Activated CD4-positive, alpha-beta memory T cell treated with anti-CD3 and anti-CD28 coated beads, Interleukin-2, amount 10 ng/mL, durations not matched to agents 7 days and 5 days (primary cell): Measurements from ENCODE around the gene LRCOL1. TPM values are rescaled to one million over a fixed set of nuclear protein-coding genes. Genes with fewer than 3 reads are reported as not detected.
"Not testable (repeated sequence)": the region's sequence is repeated elsewhere in the genome, so short reads cannot be mapped to it uniquely, and the experiment has no call there.

Experiments
- CTCF ChIA-PET: fragments of 350-600 bp; sonication (Branson Sonifier 250); formaldehyde crosslinking; loops from one replicate; lab custom pipeline; 2021; ENCODE audit warnings: antibody characterized with exemption, inconsistent platforms; lab: Charles Lee
- POLR2A ChIA-PET: fragments of 350-600 bp; sonication (Branson Sonifier 250); formaldehyde crosslinking; loops from one replicate; lab custom pipeline; 2021; ENCODE audit warnings: antibody characterized with exemption; lab: Charles Lee
- DNase-seq: peaks from one replicate; pipeline ENCODE4 v3.0.0-alpha.2; 2020
- H3K27ac Mint-ChIP-seq: one replicate; pipeline ENCODE4 v1.8.0; 2021; ENCODE audit warnings: mild to moderate bottlenecking, mixed read lengths
- H3K27me3 Mint-ChIP-seq: one replicate; pipeline ENCODE4 v1.8.0; 2021; ENCODE audit warnings: mixed read lengths
- H3K36me3 Mint-ChIP-seq: one replicate; pipeline ENCODE4 v1.8.0; 2021; ENCODE audit warnings: low read depth, mixed read lengths
- H3K4me1 Mint-ChIP-seq: one replicate; pipeline ENCODE4 v1.8.0; 2021; ENCODE audit warnings: mixed read lengths
- H3K4me3 Mint-ChIP-seq: one replicate; pipeline ENCODE4 v1.8.0; 2021; ENCODE audit warnings: mild to moderate bottlenecking, mixed read lengths
- H3K9me3 Mint-ChIP-seq: one replicate; pipeline ENCODE4 v1.8.0; 2021; ENCODE audit warnings: mixed read lengths
- total RNA-seq, 2 experiments: library from RNA; stranded (reverse); gene quantifications; one replicate each; pipeline ENCODE4 v1.2.3, GENCODE V29; 2021

Gene LRCOL1
- total RNA-seq, 2 experiments from 2014 or later: not detected

DNA sequence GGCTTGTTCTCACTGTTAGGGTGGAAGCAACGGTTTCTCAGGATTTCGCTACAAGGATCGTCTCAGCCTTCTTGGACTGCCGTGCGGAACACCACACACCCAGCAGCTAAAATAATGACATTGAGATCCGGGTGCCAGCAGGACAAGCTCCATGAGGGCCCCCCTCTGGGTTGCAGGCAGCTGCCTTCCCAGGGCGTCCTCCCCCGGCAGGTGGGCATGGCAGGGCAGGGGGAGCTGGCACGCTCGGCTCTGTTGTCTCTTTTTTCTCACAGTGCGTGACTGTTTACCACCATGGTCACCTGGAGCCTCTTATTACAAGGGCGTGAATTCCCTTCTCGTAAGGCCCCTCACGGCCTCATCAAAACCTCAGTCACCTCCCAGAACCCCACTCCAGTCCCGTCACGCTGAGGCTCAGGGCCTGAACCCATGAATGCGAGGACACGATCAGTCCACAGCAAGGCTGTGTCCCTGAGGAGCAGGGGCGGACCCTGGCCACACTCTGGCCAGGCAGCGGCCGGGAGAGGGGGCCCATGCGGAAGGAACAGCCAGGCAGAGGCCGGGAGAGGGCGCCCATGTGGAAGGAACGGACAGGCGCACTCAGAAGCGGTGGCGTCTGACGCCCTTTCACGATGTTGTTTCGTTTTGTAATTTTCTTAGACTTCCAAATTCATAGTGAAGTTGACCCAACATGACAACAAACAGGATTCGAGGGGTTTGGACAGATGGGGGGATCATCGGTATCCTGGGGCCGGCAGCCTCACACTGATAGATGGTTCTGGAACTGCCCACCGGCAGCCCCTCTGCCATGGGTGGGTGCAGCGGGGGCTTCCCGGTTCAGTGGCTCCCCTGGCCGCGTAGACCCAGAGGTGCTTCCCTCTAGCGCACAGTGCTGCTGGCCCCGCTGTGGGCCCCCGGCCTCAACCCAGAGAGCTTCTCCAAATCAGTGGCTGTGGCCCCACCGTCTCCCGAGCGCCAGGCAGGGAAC lies 10.0 kb downstream of the LRCOL1 start:
- Mint-ChIP-seq H3K4me1 (peaks cover 22% of the 10 kb centered on the region), H3K9me3 (no peaks in the 10 kb centered on the region), H3K4me3 (peak overlapping the region; percentile 64), H3K27me3 (peaks cover 55% of the 10 kb centered on the region), H3K36me3 (no peaks in the 10 kb centered on the region), H3K27ac (no peak overlapping the region)
- CTCF ChIA-PET: interaction anchor here (1.0 to 2.4 kb wide), 3 partner anchors 8 to 39 kb away, joined by 3 to 14 read pairs (median 3); no protein-coding TSS in a partner anchor
- DNase-seq: peak; percentile 47
- POLR2A ChIA-PET: no interaction called here

DNA sequence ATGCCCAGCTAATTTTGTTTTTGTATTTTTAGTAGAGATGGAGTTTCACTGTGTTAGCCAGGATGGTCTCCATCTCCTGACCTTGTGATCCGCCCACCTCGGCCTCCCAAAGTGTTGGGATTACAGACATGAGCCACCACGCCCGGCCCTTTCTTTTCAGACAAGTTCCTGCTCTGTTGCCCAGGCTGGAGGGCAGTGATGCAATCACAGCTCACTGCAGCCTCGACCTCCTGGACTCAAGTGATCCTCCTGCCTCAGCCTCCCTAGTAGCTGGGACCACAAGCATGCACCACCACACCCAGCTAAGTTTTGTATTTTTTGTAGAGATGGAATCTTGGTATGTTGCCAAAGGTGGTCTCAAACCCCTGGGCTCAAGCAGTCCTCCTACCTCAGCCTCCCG lies 10.9 kb downstream of the LRCOL1 start:
- Mint-ChIP-seq H3K27me3 (peaks cover 46% of the 10 kb centered on the region), H3K4me1 (peaks cover 22% of the 10 kb centered on the region)
- H3K4me3 Mint-ChIP-seq, DNase-seq, H3K27ac Mint-ChIP-seq, H3K36me3 Mint-ChIP-seq, H3K9me3 Mint-ChIP-seq, POLR2A ChIA-PET: not testable (repeated sequence)
- CTCF ChIA-PET: interaction anchor here (1.2 to 2.4 kb wide), 2 partner anchors 9 to 15 kb away, joined by 3 to 14 read pairs; no protein-coding TSS in a partner anchor

- Mint-ChIP-seq H3K36me3 (no peaks in the 10 kb centered on the region), H3K4me3 (peak overlapping the region; percentile 60), H3K4me1 (peaks cover 22% of the 10 kb centered on the region), H3K27ac (no peak overlapping the region), H3K27me3 (peaks cover 38% of the 10 kb centered on the region), H3K9me3 (no peaks in the 10 kb centered on the region)
- no peak for DNase-seq
- ChIA-PET POLR2A (no interaction called here), CTCF (interaction anchor here (0.6 kb wide), 1 partner anchor 78 kb away, joined by 4 read pairs; no protein-coding TSS in a partner anchor)
Measured at GRCh38 chr12:132597333-132598316, 12.8 kb downstream of the LRCOL1 start.

- no peaks in the 10 kb centered on the region for H3K9me3 Mint-ChIP-seq
- CTCF ChIA-PET: interaction anchor here (1.7 kb wide), 1 partner anchor 17 kb away, joined by 7 read pairs; no protein-coding TSS in a partner anchor
- H3K4me3 Mint-ChIP-seq: no peak overlapping the region
- H3K4me1 Mint-ChIP-seq: peaks cover 18% of the 10 kb centered on the region
- POLR2A ChIA-PET: no interaction called here
- H3K27ac Mint-ChIP-seq: no peak overlapping the region
- DNase-seq: no peak
- peaks cover 28% of the 10 kb centered on the region for H3K27me3 Mint-ChIP-seq
- H3K36me3 Mint-ChIP-seq: no peaks in the 10 kb centered on the region
Measured at GRCh38 chr12:132596016-132596415, 14.4 kb downstream of the LRCOL1 start.

DNA sequence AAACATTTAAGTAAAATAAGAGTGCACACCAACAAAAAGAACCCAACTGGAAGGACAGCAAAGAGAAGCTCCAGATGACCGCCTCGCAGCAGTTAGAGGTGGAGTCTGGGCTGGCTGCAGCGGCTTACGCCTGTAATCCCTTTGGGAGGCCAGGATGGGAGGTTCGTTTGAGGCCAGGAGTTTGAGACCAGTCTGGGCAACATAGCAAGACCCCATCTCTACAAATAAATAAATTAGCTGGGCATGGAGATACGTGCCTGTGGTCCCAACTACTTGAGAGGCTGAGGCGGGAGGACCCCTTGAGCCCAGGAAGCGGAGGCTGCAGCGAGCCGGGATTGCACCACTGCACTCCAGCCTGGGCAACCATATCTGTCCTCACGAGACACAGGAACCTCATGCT lies 15.2 kb downstream of the LRCOL1 start:
- Mint-ChIP-seq H3K9me3 (no peaks in the 10 kb centered on the region), H3K27ac (no peak overlapping the region), H3K36me3 (no peaks in the 10 kb centered on the region), H3K4me3 (no peak overlapping the region), H3K4me1 (peaks cover 12% of the 10 kb centered on the region), H3K27me3 (peaks cover 22% of the 10 kb centered on the region)
- ChIA-PET POLR2A (no interaction called here), CTCF (interaction anchor here (1.1 to 1.7 kb wide), 2 partner anchors 18 to 181 kb away, joined by 3 to 7 read pairs; no protein-coding TSS in a partner anchor)
- DNase-seq: no peak

GRCh38 chr12:132593938-132594358 lies 16.4 kb downstream of the LRCOL1 start:
- no peak overlapping the region for H3K4me3 Mint-ChIP-seq
- no peak overlapping the region for H3K27ac Mint-ChIP-seq
- no peaks in the 10 kb centered on the region for H3K9me3 Mint-ChIP-seq
- H3K27me3 Mint-ChIP-seq: peaks cover 13% of the 10 kb centered on the region
- DNase-seq: no peak
- H3K4me1 Mint-ChIP-seq: peaks cover 10% of the 10 kb centered on the region
- CTCF ChIA-PET: interaction anchor here (1.7 kb wide), 1 partner anchor 19 kb away, joined by 7 read pairs; no protein-coding TSS in a partner anchor
- no peaks in the 10 kb centered on the region for H3K36me3 Mint-ChIP-seq
- POLR2A ChIA-PET: no interaction called here

DNA sequence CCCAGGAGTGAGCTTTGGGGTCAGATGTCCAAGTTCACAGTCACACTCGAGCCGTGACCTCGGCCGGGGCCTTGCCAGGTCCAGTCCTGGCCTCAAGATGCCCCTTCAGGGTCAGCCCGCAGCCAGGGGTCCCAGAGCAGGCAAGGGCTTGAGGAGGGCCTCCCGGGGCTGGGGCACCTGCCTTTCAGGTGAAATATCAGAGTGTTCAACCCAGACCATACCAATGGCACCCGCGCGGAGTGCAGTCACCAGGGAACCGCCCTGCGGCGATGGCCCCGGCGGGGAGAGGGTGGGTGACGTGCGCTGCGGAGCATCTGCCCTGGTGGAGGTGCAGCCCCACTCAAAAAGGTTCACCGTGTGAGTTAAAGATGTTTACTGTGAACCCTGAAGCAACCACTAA lies 16.9 kb downstream of the LRCOL1 start:
- ChIA-PET CTCF (no interaction called here), POLR2A (no interaction called here)
- Mint-ChIP-seq H3K9me3 (no peaks in the 10 kb centered on the region), H3K4me3 (no peak overlapping the region), H3K4me1 (peaks cover 7% of the 10 kb centered on the region), H3K27ac (no peak overlapping the region), H3K36me3 (no peaks in the 10 kb centered on the region), H3K27me3 (peaks cover 9% of the 10 kb centered on the region)
- no peak for DNase-seq

- H3K27me3 Mint-ChIP-seq: peaks cover 8% of the 10 kb centered on the region
- H3K36me3 Mint-ChIP-seq: no peaks in the 10 kb centered on the region
- H3K27ac Mint-ChIP-seq: no peak overlapping the region
- no peak for DNase-seq
- no peaks in the 10 kb centered on the region for H3K9me3 Mint-ChIP-seq
- ChIA-PET POLR2A (no interaction called here), CTCF (no interaction called here)
- H3K4me3 Mint-ChIP-seq: no peak overlapping the region
- peaks cover 6% of the 10 kb centered on the region for H3K4me1 Mint-ChIP-seq
Measured at GRCh38 chr12:132593071-132593470, 17.3 kb downstream of the LRCOL1 start.

GRCh38 chr12:132592282-132592970 lies 18.0 kb downstream of the LRCOL1 start:
- Mint-ChIP-seq H3K27ac (no peak overlapping the region), H3K9me3 (no peaks in the 10 kb centered on the region), H3K27me3 (peaks cover 5% of the 10 kb centered on the region), H3K4me1 (peaks cover 3% of the 10 kb centered on the region), H3K4me3 (no peak overlapping the region), H3K36me3 (no peaks in the 10 kb centered on the region)
- ChIA-PET POLR2A (no interaction called here), CTCF (no interaction called here)
- DNase-seq: no peak

DNA sequence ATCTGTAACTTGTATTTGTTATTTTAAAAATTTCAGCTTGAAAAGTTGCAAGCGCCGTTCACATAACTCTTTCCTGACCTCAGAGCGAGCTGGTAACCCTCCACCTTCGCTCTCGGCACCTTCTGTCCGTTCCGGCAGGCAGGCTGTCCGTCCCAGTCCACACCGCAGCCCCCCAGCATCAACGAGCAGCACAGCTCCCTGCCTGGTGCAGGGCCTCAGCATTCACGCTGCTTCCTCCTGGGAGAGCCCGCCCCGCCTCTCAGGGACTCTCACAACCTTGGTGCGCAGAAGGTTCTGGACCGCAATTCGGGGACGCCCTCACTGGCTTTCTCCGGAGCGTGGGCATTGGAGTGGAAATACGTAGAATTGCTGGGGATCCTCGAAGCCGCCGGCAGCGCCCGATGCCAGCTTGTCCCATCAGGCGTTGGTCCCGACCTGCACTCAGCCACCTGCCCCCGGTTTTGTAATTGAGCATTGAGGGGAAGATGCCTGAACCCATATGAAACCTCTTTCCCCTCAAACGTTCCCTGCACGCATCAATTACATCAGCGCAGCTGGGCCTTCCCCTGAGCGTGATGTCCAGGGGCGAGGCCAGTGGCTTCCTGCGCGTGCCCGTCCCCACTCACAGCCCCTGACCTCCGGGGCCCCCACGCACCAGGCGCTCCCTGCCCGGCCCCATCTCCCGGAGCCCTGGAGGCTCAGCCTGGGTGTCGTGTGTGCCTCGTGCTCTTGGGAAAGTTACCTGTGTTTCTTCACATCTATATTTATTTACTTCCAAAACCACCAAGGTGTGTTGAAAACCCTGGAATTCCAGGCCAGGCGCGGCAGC lies 19.1 kb downstream of the LRCOL1 start:
- no peaks in the 10 kb centered on the region for H3K36me3 Mint-ChIP-seq
- ChIA-PET POLR2A (no interaction called here), CTCF (no interaction called here)
- no peak overlapping the region for H3K27ac Mint-ChIP-seq
- H3K4me3 Mint-ChIP-seq: no peak overlapping the region
- H3K9me3 Mint-ChIP-seq: no peaks in the 10 kb centered on the region
- H3K27me3 Mint-ChIP-seq: peaks cover 1% of the 10 kb centered on the region
- no peaks in the 10 kb centered on the region for H3K4me1 Mint-ChIP-seq
- DNase-seq: no peak

DNA sequence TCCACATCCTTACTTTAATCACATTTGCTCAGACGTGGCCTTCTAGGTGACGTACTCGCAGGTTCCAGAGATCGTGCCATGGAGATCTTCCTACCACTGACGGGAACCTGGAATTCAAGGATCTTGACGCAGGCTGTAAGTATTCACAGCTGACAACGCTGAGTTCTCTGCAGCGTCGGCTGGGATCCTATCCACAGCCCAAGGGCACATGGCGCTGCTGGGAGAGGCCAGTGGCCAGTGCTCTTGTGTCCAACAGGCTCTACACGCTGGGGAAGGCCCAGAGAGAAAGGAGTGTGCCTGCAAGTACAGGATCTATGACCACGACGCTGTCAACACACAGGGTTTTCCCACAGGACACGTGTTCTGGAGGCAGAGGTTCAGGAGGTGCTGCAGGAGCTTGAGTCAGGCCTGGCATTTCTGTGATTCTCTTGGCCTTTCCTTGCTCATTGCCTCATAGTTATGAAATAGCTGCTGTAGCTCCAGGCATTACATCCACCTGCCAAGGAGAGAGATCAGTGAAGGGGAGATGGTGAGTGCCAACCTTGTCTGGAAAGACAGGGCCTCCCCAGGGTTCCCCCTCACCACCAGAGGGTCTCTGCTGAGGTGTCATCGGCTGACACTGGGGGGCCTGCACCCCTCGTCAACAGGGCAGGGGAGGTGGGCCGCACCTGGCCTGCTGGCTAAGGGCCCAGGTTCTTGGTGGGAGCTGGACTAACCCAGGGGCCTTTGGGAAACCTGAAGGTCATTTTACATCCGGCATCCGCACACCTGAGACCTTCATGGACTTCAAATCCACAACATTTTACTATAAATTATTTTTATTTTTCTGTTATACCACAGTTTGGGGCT lies 21.3 kb downstream of the LRCOL1 start:
- CTCF ChIA-PET: no interaction called here

More for the DNA sequence above, 21.3 kb downstream of the LRCOL1 start:
- no peak for DNase-seq
- no peaks in the 10 kb centered on the region for H3K4me1 Mint-ChIP-seq
- no peak overlapping the region for H3K27ac Mint-ChIP-seq
- no peaks in the 10 kb centered on the region for H3K9me3 Mint-ChIP-seq
- H3K36me3 Mint-ChIP-seq: no peaks in the 10 kb centered on the region
- H3K27me3 Mint-ChIP-seq: no peaks in the 10 kb centered on the region
- POLR2A ChIA-PET: no interaction called here
- H3K4me3 Mint-ChIP-seq: no peak overlapping the region
